Measurements from ENCODE around the gene HSCB. TPM values are rescaled to one million over a fixed set of nuclear protein-coding genes. Genes with fewer than 3 reads are reported as not detected.
"Not testable (repeated sequence)": the region's sequence is repeated elsewhere in the genome, so short reads cannot be mapped to it uniquely, and the experiment has no call there.

HSCB gene, protein sequence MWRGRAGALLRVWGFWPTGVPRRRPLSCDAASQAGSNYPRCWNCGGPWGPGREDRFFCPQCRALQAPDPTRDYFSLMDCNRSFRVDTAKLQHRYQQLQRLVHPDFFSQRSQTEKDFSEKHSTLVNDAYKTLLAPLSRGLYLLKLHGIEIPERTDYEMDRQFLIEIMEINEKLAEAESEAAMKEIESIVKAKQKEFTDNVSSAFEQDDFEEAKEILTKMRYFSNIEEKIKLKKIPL
- polyA plus RNA-seq (2013, experiment 1 of 2), result 17.2 TPM
- 17.8 TPM for polyA plus RNA-seq (2013, experiment 2 of 2)

DNA sequence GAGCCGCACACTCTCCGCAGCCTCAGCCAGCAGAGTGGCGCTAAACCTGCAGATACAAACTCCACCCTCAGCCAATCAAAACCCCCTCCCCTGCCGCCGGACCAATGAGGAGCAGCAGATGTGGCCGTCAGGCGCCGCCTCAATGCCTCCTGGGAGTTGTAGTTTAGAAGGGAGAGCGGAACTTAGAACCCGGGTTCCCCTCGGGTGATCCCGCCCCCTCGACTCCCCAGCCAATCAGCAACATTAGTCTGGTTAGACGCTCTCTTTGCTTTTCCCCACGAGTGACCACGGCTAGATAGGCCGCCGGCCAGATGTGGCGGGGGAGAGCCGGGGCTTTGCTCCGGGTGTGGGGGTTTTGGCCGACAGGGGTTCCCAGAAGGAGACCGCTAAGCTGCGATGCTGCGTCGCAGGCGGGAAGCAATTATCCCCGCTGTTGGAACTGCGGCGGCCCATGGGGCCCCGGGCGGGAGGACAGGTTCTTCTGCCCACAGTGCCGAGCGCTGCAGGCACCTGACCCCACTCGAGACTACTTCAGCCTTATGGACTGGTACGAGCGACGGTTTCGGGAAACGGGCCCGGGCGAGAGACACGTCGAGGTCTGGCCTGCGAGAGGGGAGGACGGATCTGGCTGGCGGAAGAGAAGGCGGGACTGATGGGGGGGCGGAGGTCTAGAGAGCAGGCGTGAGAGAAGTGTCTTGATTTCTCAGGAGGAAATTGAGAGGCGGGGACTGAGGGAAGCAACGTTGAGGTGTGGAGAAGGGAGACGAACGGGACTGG is at the start of gene HSCB, which contains the start of gene CHEK2:
Gene HSCB, plus strand, starts transcription at position 255 of the 777 bp plus-strand sequence. Its CDS starts 57 bp downstream, at position 312.
Gene CHEK2, minus strand, starts transcription at position 36 of the 777 bp plus-strand sequence. CDS start 7,099 bp downstream, outside the sequence.
- Histone ChIP-seq H3K4me2 (ENCODE audit: low read length) (peak within 1 kb of the TSS; percentile 80), H2BK15ac (replicated peaks; ENCODE audit: low read depth) (no peak within 1 kb of the TSS)

DNA sequence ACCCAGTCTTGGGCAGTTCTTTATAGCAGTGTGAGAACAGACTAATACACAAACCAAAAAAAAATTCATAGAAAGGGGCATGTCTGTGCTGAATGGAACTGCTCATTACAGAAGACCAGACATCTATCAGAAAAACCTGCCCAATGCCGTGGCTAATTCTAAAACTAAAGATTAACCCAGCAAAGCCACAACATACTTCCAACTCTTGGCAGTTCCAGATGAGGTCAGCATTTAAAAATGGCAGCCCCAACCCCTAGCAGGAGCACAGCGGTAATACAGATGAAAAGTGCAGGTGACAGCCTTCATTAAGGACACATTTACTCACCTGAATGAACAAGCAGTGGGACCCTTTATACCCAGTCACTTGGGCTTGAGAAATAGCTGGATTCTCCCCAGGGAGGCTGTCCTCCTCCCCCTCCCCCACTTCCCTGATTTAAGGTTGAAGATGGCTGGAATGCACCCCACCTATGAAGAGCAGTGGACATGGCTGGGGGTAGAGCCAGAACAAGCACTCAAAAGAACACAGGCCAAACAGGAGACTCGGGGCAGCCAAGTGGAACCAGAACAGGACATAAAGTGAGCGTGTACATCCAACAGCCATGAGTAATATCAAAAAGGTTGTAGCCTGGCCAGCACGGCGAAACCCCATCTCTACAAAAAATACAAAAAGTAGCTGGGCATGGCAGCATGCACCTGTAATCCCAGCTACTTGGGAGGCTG is 48.6 kb upstream of the HSCB start:
- DNase-seq; H2BK15ac ChIP-seq (replicated peaks; ENCODE audit: low read depth); H2BK120ac ChIP-seq (ENCODE audit: low read depth, low read length); H3K79me1 ChIP-seq (ENCODE audit: low read length); H3K36me3 ChIP-seq (ENCODE audit: control insufficient read depth, insufficient read depth, low read length); H2AK5ac ChIP-seq (ENCODE audit: low read length); H3K4me1 ChIP-seq (ENCODE audit: control insufficient read depth, low read depth, low read length); H3K79me2 ChIP-seq (ENCODE audit: control insufficient read depth, insufficient read depth, low read length); H3K27me3 ChIP-seq (ENCODE audit: insufficient read depth, low read length, poor library complexity); H4K5ac ChIP-seq (ENCODE audit: low read length); H3K9ac ChIP-seq (ENCODE audit: low read length); H3K23ac ChIP-seq (ENCODE audit: low read length); H2BK5ac ChIP-seq (ENCODE audit: low read length); H3K4me3 ChIP-seq (ENCODE audit: low read length); H3K4ac ChIP-seq (ENCODE audit: low read depth, low read length); H3K56ac ChIP-seq (ENCODE audit: low read length); H3K27ac ChIP-seq (ENCODE audit: low read depth, low read length); H4K8ac ChIP-seq (ENCODE audit: low read depth, low read length); H3K18ac ChIP-seq (ENCODE audit: low read length); H3K4me2 ChIP-seq (ENCODE audit: low read length): not testable (repeated sequence)
- WGBS (ENCODE audit: extremely low coverage, insufficient coverage, low lambda C conversion rate), result no CpG with 5 or more reads among the region's 6 CpGs

More for the DNA sequence above, at the start of gene HSCB, which contains the start of gene CHEK2:
- Histone ChIP-seq H3K79me2 (ENCODE audit: control insufficient read depth, insufficient read depth, low read length) (peaks cover 23% of the 10 kb centered on the region), H3K18ac (ENCODE audit: low read length) (peak within 1 kb of the TSS; percentile 89), H3K79me1 (ENCODE audit: low read length) (peaks cover 14% of the 10 kb centered on the region), H3K36me3 (ENCODE audit: control insufficient read depth, insufficient read depth, low read length) (peaks cover 4% of the 10 kb centered on the region), H3K4ac (ENCODE audit: low read depth, low read length) (peak within 1 kb of the TSS; percentile 38), H3K4me1 (ENCODE audit: control insufficient read depth, low read depth, low read length) (peaks cover 5% of the 10 kb centered on the region), H3K9ac (ENCODE audit: low read length) (peak within 1 kb of the TSS; percentile 88), H3K23ac (ENCODE audit: low read length) (peak within 1 kb of the TSS; percentile 20), H3K27me3 (ENCODE audit: insufficient read depth, low read length, poor library complexity) (no peaks in the 10 kb centered on the region), H2BK120ac (ENCODE audit: low read depth, low read length) (no peak within 1 kb of the TSS), H4K8ac (ENCODE audit: low read depth, low read length) (no peak within 1 kb of the TSS), H2BK5ac (ENCODE audit: low read length) (peak within 1 kb of the TSS; percentile 47), H4K5ac (ENCODE audit: low read length) (peak within 1 kb of the TSS; percentile 35), H3K4me3 (ENCODE audit: low read length) (peak within 1 kb of the TSS; percentile 68), H2AK5ac (ENCODE audit: low read length) (peak within 1 kb of the TSS; percentile 90), H3K56ac (ENCODE audit: low read length) (peak within 1 kb of the TSS; percentile 92), H3K27ac (ENCODE audit: low read depth, low read length) (peak within 1 kb of the TSS; percentile 73)
- peak; percentile 100 for DNase-seq
- WGBS (ENCODE audit: extremely low coverage, insufficient coverage, low lambda C conversion rate), result no CpG with 5 or more reads among the region's 54 CpGs

DNA sequence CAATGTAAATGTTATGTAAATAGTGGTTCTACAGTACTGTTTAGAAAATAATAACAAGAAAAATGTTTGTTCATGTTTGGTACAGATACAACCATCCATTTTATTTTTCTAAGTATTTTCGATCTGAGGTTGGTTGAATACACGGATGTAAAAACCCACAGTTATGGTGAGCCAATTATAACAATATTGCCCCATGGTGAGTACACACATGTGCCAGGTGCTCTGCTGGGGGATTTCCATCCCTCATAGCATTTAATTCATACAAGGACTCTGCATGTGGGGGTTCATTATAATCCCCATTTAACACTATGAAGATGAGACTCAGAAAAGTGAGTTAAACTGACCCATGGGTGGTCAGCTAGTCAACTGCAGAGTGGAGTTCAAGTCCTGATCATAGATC is 38.9 kb upstream of the HSCB start:
- WGBS (ENCODE audit: extremely low coverage, insufficient coverage, low lambda C conversion rate), result no CpG with 5 or more reads among the region's 2 CpGs

DNA sequence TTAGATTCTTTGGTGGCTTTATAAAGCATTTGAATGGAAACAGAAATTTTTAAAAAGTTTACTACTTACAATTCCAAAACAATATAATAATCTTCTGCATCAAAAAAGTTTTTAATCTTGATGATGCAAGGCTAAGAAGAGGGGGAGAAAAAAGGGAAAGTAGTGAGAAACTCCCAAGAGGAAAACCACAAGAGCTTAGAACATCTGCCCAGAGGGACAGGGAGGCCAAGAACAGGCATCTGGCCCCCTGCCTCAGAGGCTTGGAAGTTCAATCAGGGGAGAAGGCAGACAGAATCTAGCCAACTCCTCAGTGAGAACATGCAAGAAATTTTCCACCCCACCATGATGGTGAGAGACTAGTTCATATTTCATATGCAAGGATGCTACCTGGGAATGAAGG is 38.4 kb upstream of the HSCB start:
- Histone ChIP-seq H3K4ac (ENCODE audit: low read depth, low read length) (no peak overlapping the region), H3K4me1 (ENCODE audit: control insufficient read depth, low read depth, low read length) (no peaks in the 10 kb centered on the region), H2AK5ac (ENCODE audit: low read length) (no peak overlapping the region), H3K18ac (ENCODE audit: low read length) (no peak overlapping the region), H4K5ac (ENCODE audit: low read length) (no peak overlapping the region), H3K9ac (ENCODE audit: low read length) (no peak overlapping the region), H3K23ac (ENCODE audit: low read length) (no peak overlapping the region), H3K4me2 (ENCODE audit: low read length) (no peak overlapping the region), H3K56ac (ENCODE audit: low read length) (no peak overlapping the region), H2BK5ac (ENCODE audit: low read length) (no peak overlapping the region), H3K27ac (ENCODE audit: low read depth, low read length) (no peak overlapping the region), H3K79me1 (ENCODE audit: low read length) (no peaks in the 10 kb centered on the region), H3K27me3 (ENCODE audit: insufficient read depth, low read length, poor library complexity) (no peaks in the 10 kb centered on the region), H2BK120ac (ENCODE audit: low read depth, low read length) (no peak overlapping the region), H4K8ac (ENCODE audit: low read depth, low read length) (no peak overlapping the region), H2BK15ac (replicated peaks; ENCODE audit: low read depth) (no peak overlapping the region), H3K4me3 (ENCODE audit: low read length) (no peak overlapping the region), H3K36me3 (ENCODE audit: control insufficient read depth, insufficient read depth, low read length) (peaks cover 8% of the 10 kb centered on the region), H3K79me2 (ENCODE audit: control insufficient read depth, insufficient read depth, low read length) (no peaks in the 10 kb centered on the region)
- DNase-seq, result no peak

More for the DNA sequence above, 38.9 kb upstream of the HSCB start:
- Histone ChIP-seq H3K27ac (ENCODE audit: low read depth, low read length) (no peak overlapping the region), H3K79me2 (ENCODE audit: control insufficient read depth, insufficient read depth, low read length) (no peaks in the 10 kb centered on the region), H3K79me1 (ENCODE audit: low read length) (no peaks in the 10 kb centered on the region), H3K4me2 (ENCODE audit: low read length) (no peak overlapping the region), H3K4me3 (ENCODE audit: low read length) (no peak overlapping the region), H2AK5ac (ENCODE audit: low read length) (no peak overlapping the region), H2BK5ac (ENCODE audit: low read length) (no peak overlapping the region), H2BK120ac (ENCODE audit: low read depth, low read length) (no peak overlapping the region), H3K36me3 (ENCODE audit: control insufficient read depth, insufficient read depth, low read length) (peaks cover 8% of the 10 kb centered on the region), H3K27me3 (ENCODE audit: insufficient read depth, low read length, poor library complexity) (no peaks in the 10 kb centered on the region), H3K9ac (ENCODE audit: low read length) (no peak overlapping the region), H4K8ac (ENCODE audit: low read depth, low read length) (no peak overlapping the region), H3K4me1 (ENCODE audit: control insufficient read depth, low read depth, low read length) (no peaks in the 10 kb centered on the region), H4K5ac (ENCODE audit: low read length) (no peak overlapping the region), H3K18ac (ENCODE audit: low read length) (no peak overlapping the region), H3K23ac (ENCODE audit: low read length) (no peak overlapping the region), H3K4ac (ENCODE audit: low read depth, low read length) (no peak overlapping the region), H2BK15ac (replicated peaks; ENCODE audit: low read depth) (no peak overlapping the region), H3K56ac (ENCODE audit: low read length) (no peak overlapping the region)
- DNase-seq, result no peak

DNA sequence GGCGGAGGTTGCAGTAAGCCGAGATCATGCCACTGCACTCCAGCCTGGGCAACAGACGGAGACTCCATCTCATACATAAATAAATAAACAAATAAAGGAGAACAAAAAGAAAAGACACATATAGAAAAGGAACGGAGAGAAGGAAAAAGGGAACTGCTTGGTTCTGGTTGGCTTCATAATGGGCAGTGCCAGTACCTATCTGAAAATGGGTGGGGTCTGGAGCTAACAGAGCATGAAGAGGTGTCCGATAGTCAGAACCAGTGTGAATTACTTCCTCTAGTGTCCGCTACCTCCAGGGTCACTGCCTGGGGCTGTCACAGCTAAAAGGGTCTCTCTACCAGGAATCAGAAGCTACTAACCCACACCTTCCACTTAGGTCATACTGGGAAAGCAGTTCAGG is 35.0 kb upstream of the HSCB start:
- Histone ChIP-seq H3K79me2 (ENCODE audit: control insufficient read depth, insufficient read depth, low read length) (no peaks in the 10 kb centered on the region), H2BK5ac (ENCODE audit: low read length) (no peak overlapping the region), H2BK120ac (ENCODE audit: low read depth, low read length) (no peak overlapping the region), H3K4me3 (ENCODE audit: low read length) (no peak overlapping the region), H3K56ac (ENCODE audit: low read length) (no peak overlapping the region), H3K23ac (ENCODE audit: low read length) (no peak overlapping the region), H3K4me1 (ENCODE audit: control insufficient read depth, low read depth, low read length) (no peaks in the 10 kb centered on the region), H4K5ac (ENCODE audit: low read length) (no peak overlapping the region), H3K27me3 (ENCODE audit: insufficient read depth, low read length, poor library complexity) (no peaks in the 10 kb centered on the region), H3K9ac (ENCODE audit: low read length) (no peak overlapping the region), H3K79me1 (ENCODE audit: low read length) (no peaks in the 10 kb centered on the region), H3K36me3 (ENCODE audit: control insufficient read depth, insufficient read depth, low read length) (peaks cover 8% of the 10 kb centered on the region), H3K27ac (ENCODE audit: low read depth, low read length) (no peak overlapping the region), H3K4me2 (ENCODE audit: low read length) (no peak overlapping the region), H2AK5ac (ENCODE audit: low read length) (no peak overlapping the region), H4K8ac (ENCODE audit: low read depth, low read length) (no peak overlapping the region), H3K4ac (ENCODE audit: low read depth, low read length) (no peak overlapping the region), H2BK15ac (replicated peaks; ENCODE audit: low read depth) (no peak overlapping the region), H3K18ac (ENCODE audit: low read length) (no peak overlapping the region)
- WGBS (ENCODE audit: extremely low coverage, insufficient coverage, low lambda C conversion rate), result no CpG with 5 or more reads among the region's 6 CpGs
- no peak for DNase-seq

Measured in mesendoderm (in vitro differentiated cells).